Adrenal gland (tissue), 12 donors: ENCODE results near the gene DOP1A. TPM values are rescaled to one million over a fixed set of nuclear protein-coding genes. Genes with fewer than 3 reads are reported as not detected.

Source experiments
- DNase-seq, 7 donors: peaks; one replicate each; pipeline ENCODE4 v3.0.0-alpha.2; 2019 to 2020
- H3K27ac ChIP-seq, 5 donors: fragments of 200-600 bp; sonication (generic) in 4 of 5; 1 replicate in 3 of 5; 2 replicates in 2 of 5; pipeline versions ENCODE4 v1.5.1 to v1.8.0; 2016 to 2020; ENCODE audit warnings: mild to moderate bottlenecking in 1 of 5
- H3K27me3 ChIP-seq: fragments of 200-600 bp; 2 replicates; pipeline ENCODE4 v1.8.0; 2021
- H3K36me3 ChIP-seq, 2 donors: fragments of 200-600 bp; replicated peaks in 1 of 2; 1 replicate in 1 of 2; 2 replicates in 1 of 2; pipeline versions ENCODE4 v1.5.1 to v1.8.0; 2018 to 2022
- H3K4me1 ChIP-seq, 2 donors: fragments of 200-600 bp; replicated peaks in 1 of 2; 1 replicate in 1 of 2; 2 replicates in 1 of 2; pipeline versions ENCODE4 v1.5.1 to v1.8.0; 2018 to 2021
- H3K4me3 ChIP-seq, 4 donors: fragments of 200-600 bp; sonication (generic) in 3 of 4; one replicate each; pipeline ENCODE4 v1.5.1; 2016 to 2018
- H3K9me3 ChIP-seq, 3 donors: fragments of 200-600 bp; sonication (generic) in 1 of 3; replicated peaks in 1 of 3; 1 replicate in 2 of 3; 2 replicates in 1 of 3; pipeline versions ENCODE4 v1.5.1 to v1.8.0; 2016 to 2021
- POLR2A ChIP-seq, 2 donors: fragments of 450-650 bp; IDR thresholded peaks; one replicate each; pipeline ENCODE4 v1.6.1; 2017; ENCODE audit warnings: antibody characterized with exemption in 2 of 2, mild to moderate bottlenecking in 2 of 2, moderate library complexity in 1 of 2
- WGBS, 4 donors: extraction: QIAGEN DNeasy Blood & Tissue Kit in 2 of 4; methylation state at CpG; one replicate each; pipeline versions ENCODE4 v1.1.5 to v1.1.7; 2013 to 2017; 5-methylcytosine and 5-hydroxymethylcytosine counted together
- intact Hi-C, 2 donors: fragments of 100-400 bp; cut with DNase I; formaldehyde crosslinking; loops; one replicate each; pipeline versions ENCODE4 v1.14.1 to v1.15.0; 2022 to 2023
- polyA plus RNA-seq, 3 donors: library from polyadenylated mRNA; stranded (reverse); fragments of 200-250 nt in 2 of 3; fragments of 350-450 nt in 1 of 3; fragmentation: Illumina TruSeq in 1 of 3; extraction: RNeasy Lipid Tissue Mini Kit (QIAGEN cat#74804) in 1 of 3; gene quantifications; one replicate each; pipeline ENCODE4 v1.2.3, GENCODE V29; 2013 to 2014
- total RNA-seq, 9 donors: library from RNA; depleted of rRNA in 4 of 9; stranded (reverse); fragments of >200 nt in 4 of 9; fragments of 120-200 nt in 1 of 9; fragmentation: NEBNext Ultra II Directional in 1 of 9; extraction: Animal tissue kit (Norgen Biotek cat#: 25700) in 1 of 9; gene quantifications; one replicate each; pipeline versions ENCODE4 v1.1.0 to v1.2.4, GENCODE V29; 2013 to 2023
- TF ChIP-seq, protein P1 (sequence below), 6 experiments: fragments of 450-650 bp in 4 of 6; fragments of 200-600 bp in 2 of 6; sonication (generic) in 1 of 6; IDR thresholded peaks; 1 replicate in 5 of 6; 2 replicates in 1 of 6; pipeline versions ENCODE4 v1.5.1 to v1.8.0; 2016 to 2021; ENCODE audit warnings: antibody characterized with exemption in 6 of 6, mild to moderate bottlenecking in 2 of 6, moderate library complexity in 1 of 6
- donor health status: healthy with polysubstance abuse.
- donor health status: Bipolar disorder and iron deficiency.
- donor health status: DM: yes; HTN: yes; CAD: no.
- donor health status: DM: no; HTN: no; CAD: no.
- donor health status: DM: no; HTN: no; CAD: no.
- donor health status: DM: yes; HTN: yes; CAD: no.

The DOP1A gene
- total and polyA plus RNA-seq, 12 donors: 11.3 to 33.6 (median 17.8) TPM

DNA sequence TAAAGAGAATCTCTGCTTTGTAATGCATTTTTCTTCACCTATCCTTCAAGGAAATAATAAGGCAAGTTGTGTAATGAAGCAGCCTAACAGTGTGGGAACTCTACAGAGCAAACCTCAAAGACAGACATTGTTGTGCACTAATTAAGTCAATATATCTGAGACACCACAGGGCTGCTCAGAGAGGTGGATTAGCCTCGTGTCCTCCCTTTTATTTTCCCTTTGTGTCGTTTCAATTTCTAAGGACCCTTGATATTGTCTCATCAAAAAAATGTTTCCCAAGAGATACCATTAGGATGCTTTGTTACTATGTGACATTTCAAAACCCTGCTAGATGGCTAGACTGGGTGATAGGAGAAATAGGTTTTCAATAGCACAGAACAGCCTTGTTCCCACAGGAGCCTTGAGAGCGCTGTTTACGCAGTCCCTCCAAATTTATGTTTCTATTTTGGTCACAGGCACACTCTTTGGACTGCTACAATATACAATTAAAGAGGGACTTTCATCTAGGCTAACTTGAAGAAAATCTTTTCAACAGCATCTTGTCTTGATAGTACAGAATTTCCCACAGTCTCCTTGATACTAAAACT lies 24.9 kb upstream of the DOP1A start:
- intact Hi-C loops: no loop called here
- no peaks in the 10 kb centered on the region for H3K27me3 ChIP-seq
- H3K9me3 ChIP-seq: no peaks in the 10 kb centered on the region
- H3K27ac ChIP-seq: no peak overlapping the region
- H3K36me3 ChIP-seq: no peaks in the 10 kb centered on the region
- WGBS, 4 donors: 77 to 91% (median 86%) methylated on average over 4 of the region's 4 CpGs
- H3K4me1 ChIP-seq: no peaks in the 10 kb centered on the region
- H3K4me3 ChIP-seq: no peak overlapping the region
- DNase-seq: no peak
- TF ChIP-seq POLR2A (IDR thresholded peaks at IDR 0.05): no peak
- TF ChIP-seq, protein P1, sequence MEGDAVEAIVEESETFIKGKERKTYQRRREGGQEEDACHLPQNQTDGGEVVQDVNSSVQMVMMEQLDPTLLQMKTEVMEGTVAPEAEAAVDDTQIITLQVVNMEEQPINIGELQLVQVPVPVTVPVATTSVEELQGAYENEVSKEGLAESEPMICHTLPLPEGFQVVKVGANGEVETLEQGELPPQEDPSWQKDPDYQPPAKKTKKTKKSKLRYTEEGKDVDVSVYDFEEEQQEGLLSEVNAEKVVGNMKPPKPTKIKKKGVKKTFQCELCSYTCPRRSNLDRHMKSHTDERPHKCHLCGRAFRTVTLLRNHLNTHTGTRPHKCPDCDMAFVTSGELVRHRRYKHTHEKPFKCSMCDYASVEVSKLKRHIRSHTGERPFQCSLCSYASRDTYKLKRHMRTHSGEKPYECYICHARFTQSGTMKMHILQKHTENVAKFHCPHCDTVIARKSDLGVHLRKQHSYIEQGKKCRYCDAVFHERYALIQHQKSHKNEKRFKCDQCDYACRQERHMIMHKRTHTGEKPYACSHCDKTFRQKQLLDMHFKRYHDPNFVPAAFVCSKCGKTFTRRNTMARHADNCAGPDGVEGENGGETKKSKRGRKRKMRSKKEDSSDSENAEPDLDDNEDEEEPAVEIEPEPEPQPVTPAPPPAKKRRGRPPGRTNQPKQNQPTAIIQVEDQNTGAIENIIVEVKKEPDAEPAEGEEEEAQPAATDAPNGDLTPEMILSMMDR (IDR thresholded peaks at IDR 0.05): no peak

DNA sequence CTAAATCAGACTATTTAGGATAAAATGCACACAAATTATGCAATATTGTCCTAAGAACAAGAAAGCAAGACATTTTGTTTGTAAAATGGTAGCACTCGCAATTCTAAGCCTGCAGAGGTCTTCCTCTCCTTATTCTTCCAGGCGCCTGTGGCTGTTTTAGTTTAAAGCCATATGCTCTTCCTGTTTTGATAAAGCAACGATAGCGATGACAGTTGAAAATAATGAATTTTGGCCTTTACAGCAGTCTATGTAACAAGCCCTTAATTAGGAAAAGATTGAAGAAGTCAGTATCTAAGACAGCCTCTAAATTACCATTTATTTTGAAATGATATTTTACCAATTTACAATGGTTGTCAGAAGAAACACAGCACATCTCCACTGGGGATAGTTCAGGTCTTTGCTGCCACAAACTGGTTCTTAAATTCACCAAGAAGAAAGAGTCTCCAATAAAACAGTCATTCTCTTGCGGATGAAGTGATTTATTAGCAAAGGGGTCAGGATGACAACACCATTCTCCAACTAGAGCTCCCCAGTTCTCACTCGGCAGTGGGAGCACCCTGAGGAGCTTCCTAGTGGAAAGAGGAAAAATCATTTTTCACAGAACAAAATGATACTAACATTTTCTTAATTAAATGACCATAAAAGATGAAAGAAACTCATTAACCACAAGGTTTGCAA lies 23.2 kb upstream of the DOP1A start:
- intact Hi-C loops: no loop called here
- no peak overlapping the region for H3K4me3 ChIP-seq
- H3K9me3 ChIP-seq: no peaks in the 10 kb centered on the region
- TF ChIP-seq, protein P1 (IDR thresholded peaks at IDR 0.05): no peak
- TF ChIP-seq POLR2A (IDR thresholded peaks at IDR 0.05): no peak
- no peak overlapping the region for H3K27ac ChIP-seq
- H3K4me1 ChIP-seq: no peaks in the 10 kb centered on the region
- WGBS, 4 donors: 83 to 85% (median 84%) methylated on average over 6 of the region's 6 CpGs
- no peaks in the 10 kb centered on the region for H3K36me3 ChIP-seq
- H3K27me3 ChIP-seq: no peaks in the 10 kb centered on the region
- DNase-seq: no peak

DNA sequence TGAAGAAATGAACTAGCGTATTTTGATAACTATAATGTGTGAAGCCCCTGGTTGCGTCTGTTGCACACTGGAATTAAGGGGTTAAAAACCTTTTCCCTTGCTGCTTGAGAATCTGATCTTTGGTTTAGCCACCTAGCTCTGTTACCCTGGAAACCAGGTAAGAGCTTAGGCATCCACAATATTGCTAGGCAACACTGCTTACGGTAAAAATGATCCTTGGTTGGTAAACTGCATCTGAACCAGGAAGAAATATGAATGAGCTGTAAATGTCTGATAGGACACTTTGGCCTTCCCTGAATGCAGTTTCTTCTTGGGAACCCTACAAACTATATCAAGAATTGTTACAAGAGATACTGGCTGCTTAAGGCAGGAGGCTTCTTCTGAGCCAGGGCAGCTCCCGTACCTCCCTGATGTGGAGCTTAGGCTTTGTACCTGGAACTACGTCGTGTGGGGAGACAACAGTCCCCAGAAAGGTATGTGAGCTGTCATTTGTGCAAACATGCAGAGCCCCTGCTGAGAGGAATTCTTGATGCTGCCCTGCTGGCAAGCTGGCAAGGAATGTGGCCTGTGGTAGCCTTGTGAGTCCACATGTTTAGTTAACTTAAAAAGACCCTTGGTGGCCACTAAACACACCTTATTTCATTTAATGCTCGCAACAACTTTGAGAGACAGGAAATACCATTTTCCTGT lies 20.3 kb upstream of the DOP1A start:
- Histone ChIP-seq H3K27ac (no peak overlapping the region), H3K36me3 (no peaks in the 10 kb centered on the region), H3K4me3 (no peak overlapping the region), H3K4me1 (no peaks in the 10 kb centered on the region), H3K27me3 (no peaks in the 10 kb centered on the region), H3K9me3 (no peaks in the 10 kb centered on the region)
- no peak for TF ChIP-seq POLR2A (IDR thresholded peaks at IDR 0.05)
- TF ChIP-seq, protein P1 (IDR thresholded peaks at IDR 0.05): no peak
- 93 to 96% (median 94%) methylated on average over 7 of the region's 7 CpGs for WGBS, 4 donors
- no peak for DNase-seq
- intact Hi-C loops: no loop called here

DNA sequence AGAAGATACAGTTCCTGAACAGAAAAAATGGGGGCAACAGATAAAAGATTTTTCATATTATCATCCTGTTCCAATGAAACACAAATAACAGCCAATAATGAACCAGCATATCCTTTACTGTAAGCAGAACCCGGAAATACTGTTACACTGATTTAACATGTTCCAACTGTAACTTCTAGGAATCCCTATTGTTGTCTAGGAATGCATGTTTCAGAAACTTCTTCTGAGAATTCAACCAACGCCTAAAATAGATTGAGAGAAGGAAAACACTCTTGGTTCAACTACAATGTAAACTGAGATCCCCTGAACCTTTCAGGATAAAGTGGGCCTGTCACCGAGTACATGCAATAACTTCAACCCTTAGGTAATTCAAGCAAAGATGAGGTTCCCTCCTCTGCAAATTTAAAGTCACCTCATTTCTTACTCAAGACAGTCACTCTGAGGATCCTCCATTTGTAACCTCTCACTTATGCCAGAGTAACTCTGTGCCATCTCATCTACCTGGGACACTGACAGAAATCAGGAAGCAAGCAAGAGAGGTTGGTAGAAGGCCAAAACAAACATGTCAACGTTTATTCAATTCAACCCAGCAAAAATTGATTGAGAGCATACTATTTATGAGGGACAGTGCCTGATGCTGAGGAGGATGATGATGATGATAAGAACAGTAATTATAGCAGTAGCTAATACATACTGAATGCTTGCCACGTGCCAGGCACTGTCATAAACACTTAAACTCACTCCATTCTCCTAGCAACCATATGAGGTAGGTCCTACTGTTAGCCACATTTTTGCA lies 15.9 kb upstream of the DOP1A start:
- intact Hi-C loops: loop anchor here in 1 of 2 donors (10.0 kb wide), 1 partner anchor 787 kb away; no protein-coding TSS in a partner anchor
- H3K27me3 ChIP-seq: no peaks in the 10 kb centered on the region
- WGBS, 4 donors: 57 to 75% (median 67%) methylated on average over 5 of the region's 5 CpGs

More for the DNA sequence above, 15.9 kb upstream of the DOP1A start:
- no peaks in the 10 kb centered on the region for H3K9me3 ChIP-seq
- H3K36me3 ChIP-seq: no peaks in the 10 kb centered on the region
- no peaks in the 10 kb centered on the region for H3K4me1 ChIP-seq
- no peak overlapping the region for H3K27ac ChIP-seq
- H3K4me3 ChIP-seq: no peak overlapping the region
- no peak for DNase-seq
- TF ChIP-seq POLR2A (IDR thresholded peaks at IDR 0.05): no peak
- TF ChIP-seq, protein P1 (IDR thresholded peaks at IDR 0.05): no peak
